Hematopoietic multipotent progenitor cell treated with erythropoietin and hydrocortisone succinate and interleukin-3 and kit ligand, for 8 days (in vitro differentiated cells): ENCODE measurements around the gene TSPAN1.

Experiments
- DNase-seq: peaks from one replicate; pipeline ENCODE4 v3.0.0-alpha.2; 2015

The TSPAN1 gene

DNA sequence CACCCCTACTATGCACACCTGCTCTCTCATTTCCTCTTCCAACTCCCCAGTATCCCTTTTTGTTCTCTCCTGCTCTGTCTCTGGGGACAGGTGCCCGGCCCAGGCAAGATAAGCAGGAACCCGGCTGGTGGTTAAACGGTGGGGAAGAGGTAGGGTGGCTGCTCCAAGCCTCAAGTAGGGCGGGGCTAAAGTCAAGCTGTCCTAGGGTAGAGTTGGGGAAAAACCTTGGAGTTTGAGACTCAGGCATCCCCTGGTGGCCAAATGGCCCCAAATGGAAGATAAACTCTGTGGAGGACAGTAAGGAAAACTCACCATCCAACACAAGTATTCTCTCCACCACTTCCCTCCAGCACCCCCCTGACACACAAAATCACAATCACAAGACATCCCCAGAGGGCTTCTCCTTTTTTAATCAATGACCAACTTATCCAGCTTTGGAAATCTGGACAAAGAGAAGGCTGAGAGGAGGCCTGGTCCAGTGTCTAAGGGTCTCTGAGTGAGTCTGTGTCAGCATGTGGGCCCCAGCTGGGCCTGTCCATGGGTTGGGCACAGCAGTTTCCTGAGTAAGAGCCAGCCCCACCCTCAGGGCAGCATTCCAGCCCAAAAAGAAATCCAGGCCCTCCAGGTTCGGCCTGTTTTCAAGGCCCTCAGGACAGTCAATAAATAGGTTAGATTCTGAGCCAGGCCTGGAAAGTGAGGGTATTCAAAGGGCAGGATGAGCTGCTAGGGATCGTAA lies 13.6 kb downstream of the TSPAN1 start:
- no peak for DNase-seq

DNA sequence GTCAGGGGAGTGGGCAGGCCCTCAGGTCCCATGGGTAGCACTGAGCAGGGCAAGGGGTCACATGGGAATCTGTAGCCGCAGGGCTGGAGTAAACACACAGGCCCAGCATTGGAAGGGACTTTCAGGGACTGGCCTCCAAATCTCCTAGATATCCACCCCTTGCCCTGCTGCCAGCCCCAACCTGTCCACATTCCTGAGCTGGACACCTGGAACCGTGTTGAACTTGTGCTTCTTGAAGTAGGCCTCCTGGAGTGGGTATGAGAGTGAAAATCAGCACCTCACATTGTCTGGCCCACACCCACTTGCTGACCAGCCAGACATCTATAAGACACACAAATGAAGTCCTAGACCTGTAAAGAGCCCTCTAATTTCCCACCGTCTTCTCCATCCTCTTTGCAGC lies 15.7 kb downstream of the TSPAN1 start:
- DNase-seq: no peak

DNA sequence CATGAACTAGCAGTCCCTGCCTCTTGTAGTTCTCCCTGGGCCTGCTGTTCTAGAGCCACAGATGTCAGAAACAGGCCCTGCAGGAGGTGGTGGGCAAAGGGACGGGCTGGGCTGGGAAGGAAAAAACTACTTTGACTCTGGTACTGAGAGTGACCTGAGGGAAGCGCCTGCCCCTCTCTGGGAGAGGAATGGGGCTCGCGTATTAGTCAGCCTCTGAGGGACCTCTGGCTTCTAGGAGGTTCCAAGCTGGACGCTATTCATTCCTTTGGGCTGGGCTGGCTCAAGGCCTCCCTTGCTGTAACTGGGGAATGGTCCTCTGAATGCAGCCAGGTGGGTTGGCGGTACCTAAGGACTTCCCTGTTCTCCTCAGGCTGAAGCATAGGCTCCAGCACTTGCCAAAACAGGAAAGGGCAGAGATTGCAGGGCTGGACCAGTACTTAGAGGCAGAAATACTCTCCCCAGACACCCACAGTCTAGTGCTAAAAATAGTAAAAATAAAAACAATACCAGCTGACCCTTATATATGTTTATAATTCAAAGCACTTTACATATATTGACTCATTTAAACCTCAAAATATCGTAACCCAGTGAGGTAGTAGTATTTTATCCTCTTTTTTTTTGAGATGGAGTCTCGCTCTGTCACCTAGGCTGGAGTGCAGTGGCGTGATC lies 16.3 kb downstream of the TSPAN1 start:
- no peak for DNase-seq

DNA sequence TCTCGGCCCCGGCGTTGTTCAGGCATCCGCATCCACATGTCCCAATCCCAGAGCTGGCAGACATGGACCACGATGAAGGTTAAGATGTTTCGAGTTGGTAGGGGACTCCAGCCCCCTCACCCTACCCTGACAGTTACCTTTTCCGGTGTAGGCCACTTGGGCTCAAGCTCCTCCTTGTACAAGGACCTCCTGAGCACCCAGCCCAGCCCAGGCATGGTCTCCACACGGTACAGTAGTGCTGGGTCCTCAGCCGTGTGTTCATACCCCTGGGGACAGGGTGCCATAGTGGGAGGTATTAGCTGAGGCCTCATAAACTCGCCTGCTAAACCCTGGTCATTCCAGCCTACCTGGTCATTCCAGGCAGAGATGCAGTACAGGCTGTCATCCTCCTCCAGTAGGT lies 17.3 kb downstream of the TSPAN1 start:
- DNase-seq: no peak

DNA sequence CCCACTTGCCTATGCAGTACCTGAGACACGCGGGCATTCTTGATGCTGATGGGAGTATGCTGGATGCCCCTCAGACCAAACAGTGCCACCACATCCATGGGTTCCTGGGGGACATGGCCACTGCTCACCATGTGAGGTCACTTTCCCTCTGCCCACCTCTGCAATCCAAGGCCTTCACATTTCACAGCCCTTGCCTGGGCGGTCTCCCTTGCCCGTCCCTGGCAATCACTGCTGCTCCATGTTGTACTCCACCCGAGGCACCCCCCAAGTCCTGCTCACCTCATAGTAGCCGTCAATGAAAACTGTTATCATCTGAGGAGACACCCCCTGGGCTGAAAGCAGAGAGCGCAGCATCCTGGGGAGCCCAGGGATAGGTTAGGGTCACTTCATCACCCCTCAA lies 18.4 kb downstream of the TSPAN1 start:
- no peak for DNase-seq

DNA sequence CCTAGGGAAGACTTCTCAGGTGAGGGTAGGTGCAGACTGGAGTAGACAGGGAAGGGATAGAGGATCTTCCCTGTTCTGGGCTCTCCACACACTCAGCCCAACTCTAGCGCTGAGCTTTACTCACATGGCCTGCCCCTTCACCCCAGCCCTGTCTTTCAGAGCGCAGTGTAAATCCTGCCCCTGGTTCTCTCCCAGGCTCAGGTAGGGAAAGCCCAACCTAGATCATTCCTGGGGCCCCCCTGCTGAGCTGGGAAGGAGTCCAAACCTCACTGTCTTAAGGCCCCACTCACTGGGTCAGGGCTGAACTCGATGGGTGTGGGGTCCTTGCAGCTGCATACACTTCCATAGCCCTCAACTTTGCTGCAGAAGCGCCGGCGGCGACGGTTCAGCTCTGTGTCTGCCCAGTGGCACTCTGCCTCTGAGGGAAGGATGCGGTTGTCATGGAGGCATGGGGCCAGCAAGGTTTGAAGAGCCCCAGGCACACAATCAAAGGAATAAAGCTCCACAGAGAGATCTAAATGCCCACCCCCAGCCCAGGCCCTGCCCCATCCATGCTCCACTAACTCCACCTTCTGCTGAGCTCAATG lies 19.2 kb downstream of the TSPAN1 start:
- DNase-seq: no peak

DNA sequence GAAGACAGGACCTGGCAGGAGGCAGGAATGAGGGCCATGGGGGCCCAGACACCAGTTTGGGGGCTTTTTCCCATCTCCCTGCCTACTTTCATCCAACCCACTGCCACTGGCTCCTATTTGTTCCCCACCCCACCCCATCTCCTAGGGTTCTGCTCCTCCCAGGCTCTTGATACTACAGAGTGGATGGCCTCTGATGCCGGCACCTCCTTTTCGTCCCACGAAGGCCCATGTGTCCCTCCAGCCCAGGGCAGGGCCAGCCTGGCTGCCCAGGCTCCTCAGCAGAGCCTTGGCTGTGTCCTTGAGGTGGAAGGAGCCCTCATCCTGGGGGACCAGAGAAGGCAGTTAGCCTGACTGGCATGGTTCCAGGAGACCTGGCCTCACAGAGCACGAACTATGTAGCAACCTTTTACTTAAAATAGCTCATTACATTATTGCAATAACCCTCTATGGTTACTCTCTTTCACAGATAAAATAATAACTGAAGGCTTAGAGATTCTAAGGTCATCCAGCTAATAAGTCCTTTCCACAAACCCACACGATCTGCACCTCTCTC lies 19.8 kb downstream of the TSPAN1 start:
- no peak for DNase-seq

DNA sequence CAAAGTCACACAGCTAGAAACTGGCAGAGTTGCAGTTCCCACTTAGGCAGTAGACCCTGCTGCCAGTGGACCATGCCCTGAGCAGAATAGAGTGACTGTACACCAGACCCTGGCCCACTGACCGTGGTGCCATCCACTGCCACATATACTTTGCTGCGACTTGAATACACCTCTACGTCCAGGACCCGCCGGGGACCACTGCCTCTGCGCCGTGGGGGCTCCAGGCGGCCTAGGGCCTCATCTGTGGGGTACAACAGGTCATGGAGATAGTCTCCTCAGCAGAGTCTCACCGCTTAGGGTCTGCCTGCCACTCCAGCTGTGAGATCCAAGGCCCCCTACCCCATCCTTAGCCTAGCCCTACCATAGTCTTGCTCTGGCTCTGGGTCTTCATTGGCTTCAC lies 21.7 kb downstream of the TSPAN1 start:
- no peak for DNase-seq

DNA sequence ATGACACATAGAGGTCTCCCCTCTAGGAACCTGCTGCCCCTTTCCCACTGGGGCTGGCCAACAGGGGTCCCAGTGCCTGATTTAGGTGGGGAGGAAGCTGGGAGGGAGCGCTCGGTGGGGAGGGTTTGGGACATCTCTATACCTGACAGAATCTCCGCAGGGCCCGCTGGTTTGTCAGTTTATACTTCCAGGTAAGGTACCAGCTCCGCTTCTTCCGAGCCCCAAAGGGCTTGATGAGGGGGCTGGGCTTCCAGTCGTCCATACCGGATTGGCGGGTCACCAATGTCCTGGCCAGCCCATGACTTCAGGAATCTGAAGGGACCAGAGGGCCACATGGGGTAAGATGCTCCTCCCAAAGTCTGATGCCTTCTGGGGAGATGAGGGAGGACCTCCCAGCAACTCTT lies 22.7 kb downstream of the TSPAN1 start:
- DNase-seq: no peak

DNA sequence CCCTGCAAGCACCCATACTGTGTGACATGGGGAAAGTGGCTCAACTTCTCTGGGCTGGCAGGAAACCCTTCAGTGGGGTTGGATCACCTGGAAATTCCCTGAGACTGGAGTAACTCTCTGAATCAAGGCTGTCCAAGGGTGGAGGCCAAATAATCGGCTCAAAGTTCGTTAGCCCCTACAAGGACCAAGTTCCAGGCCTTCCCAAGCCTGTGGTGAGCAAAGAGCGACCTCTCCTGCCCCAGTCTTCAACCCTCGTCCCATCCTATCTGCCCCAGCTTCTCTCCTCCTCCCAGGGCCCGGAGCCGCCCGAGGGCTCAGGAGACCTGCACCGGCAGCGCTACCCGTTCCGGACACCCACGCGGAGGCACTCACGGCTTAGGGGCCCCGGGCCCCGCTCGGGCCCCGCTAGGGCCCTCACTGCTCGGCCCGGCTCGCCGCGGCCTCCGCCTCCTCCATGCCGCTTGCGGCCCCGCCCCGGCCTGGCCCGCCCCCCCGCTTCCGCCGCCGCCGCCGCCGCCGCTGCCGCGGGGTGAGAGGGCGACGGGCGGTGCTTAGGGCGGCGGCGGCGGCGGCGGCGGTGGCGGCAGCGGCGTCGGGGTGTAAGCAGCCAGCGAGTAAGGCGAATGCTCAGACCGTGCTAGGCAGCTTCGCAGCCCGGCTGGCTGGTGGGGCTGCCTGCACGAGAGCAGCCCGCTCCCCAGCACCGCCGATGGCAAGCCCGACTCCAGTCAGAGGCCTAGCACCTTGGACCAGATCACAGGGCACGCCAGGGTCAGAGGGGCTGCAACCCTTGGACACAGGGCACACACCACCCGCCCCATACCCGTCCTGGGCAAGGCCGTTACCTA lies 23.3 kb downstream of the TSPAN1 start, which contains the start of gene POMGNT1:
Gene POMGNT1 (minus strand): TSS at position 471 of the 848 bp plus-strand sequence. CDS start 613 bp downstream, outside the sequence.
- DNase-seq: peak; percentile 70

DNA sequence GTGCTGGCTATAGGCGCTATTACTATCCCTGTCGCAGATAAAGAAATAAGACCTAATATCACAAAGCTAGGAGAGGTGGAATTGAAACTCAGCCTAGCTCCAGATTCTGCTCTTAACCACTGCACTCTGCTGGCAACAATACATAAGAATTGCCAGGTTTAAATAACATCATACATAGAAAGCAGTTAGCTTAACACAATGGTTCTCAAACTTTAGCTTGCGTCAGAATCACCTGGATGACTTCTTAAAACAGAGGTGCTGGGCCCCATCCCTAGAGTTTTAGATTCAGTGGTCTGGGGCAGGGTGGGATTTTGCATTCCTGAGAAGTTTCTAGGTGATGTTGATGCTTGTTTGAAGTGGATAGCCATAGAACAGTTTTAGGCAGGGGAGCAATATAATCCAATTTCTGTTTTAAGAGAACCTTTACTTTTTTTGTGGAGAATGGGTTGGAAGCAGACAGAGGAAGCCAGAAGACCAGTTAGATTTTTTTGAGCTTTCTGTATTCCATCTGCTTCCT lies 24.4 kb downstream of the TSPAN1 start:
- no peak for DNase-seq

DNA sequence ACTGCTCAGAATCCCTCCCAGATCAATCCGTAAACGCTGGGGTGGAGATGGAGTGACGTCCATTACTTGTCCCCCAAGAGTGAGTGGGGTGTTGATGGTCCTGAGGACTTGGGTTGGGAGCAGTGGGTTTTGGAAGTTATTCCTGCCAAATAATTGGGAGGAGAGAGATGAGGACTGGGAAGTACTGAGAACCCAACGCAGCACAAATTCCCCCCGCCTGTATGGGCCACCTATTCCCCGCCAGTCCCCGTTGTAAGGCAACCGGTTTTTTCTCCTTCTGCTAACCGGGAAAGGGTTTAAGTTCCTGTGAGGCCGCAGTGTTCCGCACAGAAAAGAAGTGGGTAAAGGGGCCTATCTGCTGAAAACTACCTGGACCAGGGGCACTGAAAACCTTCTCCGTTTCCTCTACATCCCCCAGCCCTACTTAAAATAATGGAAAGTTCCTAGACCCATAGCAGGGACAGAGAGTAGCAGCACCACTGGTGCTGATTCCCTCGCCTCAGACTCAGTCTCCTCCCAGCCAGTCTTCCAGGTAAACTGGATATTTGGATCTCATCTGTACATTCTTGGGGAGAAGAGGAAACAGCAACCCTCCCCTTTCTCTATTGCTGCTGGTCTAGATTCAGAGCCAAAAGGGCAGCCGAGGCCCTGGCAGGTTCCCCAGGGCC lies 29.0 kb downstream of the TSPAN1 start:
- no peak for DNase-seq

DNA sequence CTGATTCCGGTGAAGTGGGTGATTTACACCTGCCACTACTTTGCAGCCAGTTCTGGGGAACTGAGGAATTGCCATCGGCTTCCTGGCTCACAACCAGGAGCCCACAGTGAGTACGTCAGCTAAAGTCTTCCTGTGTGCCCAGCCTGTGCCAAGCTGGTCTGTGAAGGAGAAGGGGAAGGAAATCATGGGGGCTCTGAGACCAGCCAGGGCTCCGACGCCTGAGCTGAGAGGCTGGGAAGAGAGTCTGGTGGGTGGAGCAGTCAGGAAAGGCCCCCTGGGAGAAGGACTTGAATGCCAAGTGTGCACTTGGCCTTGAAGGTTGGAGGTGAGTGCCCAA lies 29.5 kb downstream of the TSPAN1 start:
- no peak for DNase-seq

DNA sequence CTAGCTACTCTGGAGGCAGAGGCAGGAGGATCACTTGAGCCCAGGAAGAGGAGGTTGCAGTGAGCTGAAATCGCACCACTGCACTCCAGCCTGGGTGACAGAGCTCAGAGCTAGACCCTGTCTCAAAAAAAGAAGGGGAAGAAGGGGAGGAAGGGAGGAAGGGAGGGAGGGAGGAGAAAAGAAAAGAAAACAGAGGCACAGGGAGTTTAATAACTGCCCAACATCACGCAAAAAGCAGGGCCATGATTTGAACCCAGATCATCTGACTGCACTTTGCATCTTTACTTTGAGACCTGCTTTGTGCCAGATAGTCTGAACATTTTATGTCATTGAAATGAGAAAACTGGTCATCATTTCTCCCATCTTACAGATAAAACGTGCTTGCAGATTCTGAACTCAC lies 30.3 kb downstream of the TSPAN1 start:
- no peak for DNase-seq

DNA sequence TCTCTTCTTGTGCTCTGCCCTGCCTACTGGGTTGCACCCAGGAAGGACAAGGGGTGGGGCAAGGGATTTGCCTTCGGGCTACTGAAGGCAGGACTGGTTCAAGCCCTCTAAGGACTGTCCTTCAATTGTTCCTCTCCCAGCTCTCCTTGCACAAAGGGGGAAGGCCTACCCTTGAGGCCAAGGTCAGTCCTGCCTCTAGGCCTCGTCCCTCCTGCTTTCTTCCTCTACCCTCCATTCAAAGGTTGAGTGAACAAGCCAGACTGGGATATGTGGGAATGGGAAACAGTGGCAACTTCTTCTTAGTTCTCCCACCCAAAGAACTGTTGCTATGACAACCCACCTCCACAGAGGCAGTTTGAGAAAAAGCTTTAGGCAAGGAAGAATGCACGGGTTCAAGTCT lies 30.9 kb downstream of the TSPAN1 start:
- no peak for DNase-seq

DNA sequence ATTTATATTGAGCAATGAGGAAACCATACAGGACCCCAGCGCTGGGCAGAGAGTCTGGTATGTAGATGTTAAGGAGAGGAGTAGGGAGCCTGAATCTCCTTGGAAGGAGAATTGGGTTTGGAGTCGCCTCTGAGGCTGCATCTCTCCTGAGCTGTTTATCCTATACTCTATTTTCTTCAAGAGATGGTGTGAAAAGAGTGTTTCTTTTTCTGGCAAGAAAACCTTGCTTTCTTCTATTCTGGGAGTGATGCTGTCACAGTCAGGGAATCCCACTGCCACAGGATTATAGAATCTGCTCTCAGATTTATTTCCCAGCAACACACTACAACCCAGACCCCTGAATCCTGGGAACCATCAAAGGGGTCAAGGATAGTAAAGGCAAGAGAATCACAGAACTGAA lies 31.5 kb downstream of the TSPAN1 start:
- DNase-seq: no peak

DNA sequence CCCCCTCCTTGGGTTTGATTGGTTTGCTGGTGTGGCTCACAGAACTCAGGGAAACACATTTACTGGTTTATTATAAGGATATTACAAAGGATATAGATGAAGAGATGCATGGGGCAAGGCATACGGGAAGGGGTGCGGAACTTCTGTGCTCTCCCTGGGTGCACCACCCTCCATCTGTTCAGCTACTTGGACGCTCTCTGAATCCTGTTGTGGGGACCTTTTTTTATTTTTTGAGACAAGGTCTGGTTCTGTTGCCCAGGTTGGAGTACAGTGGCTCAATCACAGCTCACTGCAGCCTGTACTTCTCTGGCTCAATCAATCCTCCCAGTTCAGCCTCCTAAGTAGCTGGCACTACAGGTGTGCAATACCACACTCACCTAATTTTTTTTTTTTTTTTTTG lies 35.7 kb downstream of the TSPAN1 start:
- no peak for DNase-seq

DNA sequence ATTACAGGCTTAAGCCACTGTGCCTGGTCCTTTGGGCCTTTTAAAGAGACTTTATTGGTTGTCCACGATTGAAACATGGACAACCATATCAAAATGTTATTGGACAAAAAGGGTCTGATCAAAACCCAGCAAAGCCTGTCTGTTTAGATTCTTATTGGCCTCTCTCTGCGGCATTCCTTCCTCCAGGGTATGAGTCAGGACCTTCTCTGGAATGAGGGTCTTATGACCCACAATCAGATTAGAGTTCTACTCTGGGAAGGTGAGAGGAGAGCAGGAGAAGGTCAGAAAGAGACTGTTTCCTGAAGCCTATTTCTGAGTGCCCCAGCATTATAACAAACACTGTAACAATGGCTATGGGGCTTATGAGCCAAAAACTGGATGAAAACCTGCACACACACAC lies 36.2 kb downstream of the TSPAN1 start:
- no peak for DNase-seq

DNA sequence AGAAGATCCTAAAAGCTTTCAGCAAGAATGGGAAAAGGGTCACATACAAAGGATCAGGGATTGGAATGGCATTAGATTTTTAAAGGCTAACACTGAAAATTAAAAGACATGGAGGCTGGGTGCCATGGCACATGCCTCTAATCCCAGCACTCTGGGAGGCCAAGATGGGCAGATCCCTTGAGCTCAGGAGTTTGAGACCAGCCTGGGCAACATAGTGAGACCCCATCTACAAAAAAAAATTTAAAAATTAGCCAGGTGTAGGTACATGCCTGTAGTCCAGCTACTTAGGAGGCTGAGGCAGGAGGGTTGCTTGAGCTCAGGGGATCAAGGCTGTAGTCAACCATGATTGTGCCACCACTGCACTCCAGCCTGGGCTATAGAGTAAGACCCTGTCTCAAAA lies 40.6 kb downstream of the TSPAN1 start:
- DNase-seq: no peak

DNA sequence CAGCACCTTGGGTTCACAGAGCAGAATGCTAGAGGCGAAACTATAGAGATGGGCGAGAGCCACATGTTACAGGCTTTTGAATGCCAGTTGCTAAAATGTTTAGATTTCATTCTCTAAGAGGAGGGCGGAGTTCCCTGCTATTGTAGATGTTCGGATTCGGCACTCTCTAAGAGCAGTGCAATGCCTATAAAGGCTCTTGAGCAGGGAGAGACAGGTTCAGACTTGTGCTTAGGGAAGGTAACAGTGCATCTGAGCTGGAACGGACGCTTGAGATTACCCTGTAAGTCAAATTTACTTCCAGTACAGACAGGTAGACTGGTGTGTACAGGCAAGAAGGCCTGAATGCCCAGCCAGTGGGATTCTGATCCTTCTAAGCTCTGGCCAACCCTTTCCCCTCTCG lies 43.6 kb downstream of the TSPAN1 start:
- no peak for DNase-seq

DNA sequence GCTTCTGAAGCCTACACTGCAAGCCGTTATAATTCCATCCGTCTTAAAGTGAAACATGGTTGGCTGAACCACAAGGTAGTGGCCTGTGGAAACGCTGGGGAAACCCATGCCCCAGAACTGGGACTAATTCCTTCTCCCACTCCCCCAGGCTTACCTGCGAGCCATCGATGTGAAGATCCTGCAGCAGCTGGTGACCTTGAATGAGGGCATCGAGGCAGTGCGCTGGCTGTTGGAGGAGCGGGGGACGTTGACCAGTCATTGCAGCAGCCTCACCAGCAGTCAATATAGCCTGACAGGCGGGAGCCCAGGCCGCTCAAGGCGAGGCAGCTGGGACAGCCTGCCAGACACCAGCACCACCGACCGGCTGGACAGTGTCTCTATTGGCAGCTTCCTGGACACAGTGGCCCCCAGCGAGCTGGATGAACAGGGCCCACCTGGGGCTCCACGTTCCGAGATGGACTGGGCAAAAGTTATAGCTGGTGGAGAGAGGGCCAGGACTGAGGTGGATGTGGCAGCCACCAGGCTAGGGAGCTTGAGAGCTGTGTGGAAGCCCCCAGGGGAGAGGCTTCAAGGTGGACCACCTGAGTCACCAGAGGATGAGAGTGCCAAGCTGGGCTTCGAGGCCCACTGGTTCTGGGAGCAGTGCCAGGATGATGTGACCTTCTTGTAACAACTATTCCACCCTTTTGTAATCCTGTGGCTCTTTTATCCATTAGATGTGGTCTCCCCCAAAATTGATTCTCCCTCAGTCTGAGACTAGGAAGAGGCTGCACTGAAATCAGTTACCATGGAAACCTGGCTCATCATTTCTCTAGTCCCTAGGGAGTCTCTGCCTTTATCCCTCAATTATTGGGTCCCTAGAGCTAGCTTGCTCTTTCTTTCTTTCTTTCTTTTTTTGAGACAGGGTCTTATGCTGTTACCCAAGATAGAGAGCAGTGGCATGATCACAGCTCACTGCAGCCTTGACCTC lies 44.9 kb downstream of the TSPAN1 start:
- DNase-seq: no peak
